ENCODE data around the gene BNIP2.

BNIP2 gene

GRCh38 chr15:59659366-59659765 lies 29.8 kb downstream of the BNIP2 start:
- WGBS, 2 donors (ENCODE audit: extremely low coverage in 2 of 2, insufficient read length in 2 of 2, insufficient replicate concordance in 1 of 2), result no CpG with 5 or more reads among the region's 1 CpG
- H3K4me2 ChIP-seq (ENCODE audit: insufficient read depth, low read length, poor library complexity, severe bottlenecking), result no peak overlapping the region
- no peak for DNase-seq (ENCODE audit: low spot score)
- H2BK15ac ChIP-seq (ENCODE audit: low read length), result no peak overlapping the region
- no peaks in the 10 kb centered on the region for H3K79me1 ChIP-seq (ENCODE audit: low read depth, low read length)
- H3K9me3 ChIP-seq (replicated peaks in 1 of 2; ENCODE audit: control insufficient read depth in 2 of 2, insufficient read depth in 1 of 2, low read depth in 1 of 2, low read length in 2 of 2), result peaks cover 0 to 5% of the 10 kb centered on the region in 2 donors
- no peak overlapping the region for H4K91ac ChIP-seq (ENCODE audit: low read depth, low read length, poor library complexity)
- H2BK120ac ChIP-seq (ENCODE audit: low read depth, low read length), result no peak overlapping the region
- H3K4me3 ChIP-seq (ENCODE audit: low read length in 2 of 2), result no peak overlapping the region
- no peak overlapping the region for H2AK5ac ChIP-seq (ENCODE audit: low read depth, low read length)
- no peak overlapping the region for H3K27ac ChIP-seq (replicated peaks; ENCODE audit: low read length)
- H4K8ac ChIP-seq (ENCODE audit: low read depth, low read length), result no peak overlapping the region
- peaks cover 0 to 71% of the 10 kb centered on the region in 2 donors for H3K36me3 ChIP-seq (replicated peaks in 1 of 2; ENCODE audit: control insufficient read depth in 2 of 2, insufficient read depth in 2 of 2, low read length in 2 of 2)
- H3K23ac ChIP-seq (ENCODE audit: low read depth, low read length, poor library complexity), result no peak overlapping the region
- no peak overlapping the region for H2BK12ac ChIP-seq (ENCODE audit: low read length)
- no peak overlapping the region for H3K14ac ChIP-seq (ENCODE audit: low read length)
- no peak overlapping the region for H3K4ac ChIP-seq (ENCODE audit: low read length)
- no peaks in the 10 kb centered on the region for H3K27me3 ChIP-seq (ENCODE audit: control insufficient read depth in 3 of 3, insufficient read depth in 3 of 3, low read depth in 1 of 3, low read length in 3 of 3)
- H3K4me1 ChIP-seq (ENCODE audit: control insufficient read depth in 2 of 2, insufficient read depth in 1 of 2, low read depth in 1 of 2, low read length in 2 of 2), result peaks cover 2 to 7% of the 10 kb centered on the region in 2 donors
- H3K18ac ChIP-seq (ENCODE audit: low read length), result no peak overlapping the region
- no peak overlapping the region for H2BK5ac ChIP-seq (ENCODE audit: low read length)
- H2AFZ ChIP-seq (ENCODE audit: low read length), result no peak overlapping the region
- no peak overlapping the region for H3K9ac ChIP-seq (ENCODE audit: low read depth, low read length, poor library complexity)

DNA sequence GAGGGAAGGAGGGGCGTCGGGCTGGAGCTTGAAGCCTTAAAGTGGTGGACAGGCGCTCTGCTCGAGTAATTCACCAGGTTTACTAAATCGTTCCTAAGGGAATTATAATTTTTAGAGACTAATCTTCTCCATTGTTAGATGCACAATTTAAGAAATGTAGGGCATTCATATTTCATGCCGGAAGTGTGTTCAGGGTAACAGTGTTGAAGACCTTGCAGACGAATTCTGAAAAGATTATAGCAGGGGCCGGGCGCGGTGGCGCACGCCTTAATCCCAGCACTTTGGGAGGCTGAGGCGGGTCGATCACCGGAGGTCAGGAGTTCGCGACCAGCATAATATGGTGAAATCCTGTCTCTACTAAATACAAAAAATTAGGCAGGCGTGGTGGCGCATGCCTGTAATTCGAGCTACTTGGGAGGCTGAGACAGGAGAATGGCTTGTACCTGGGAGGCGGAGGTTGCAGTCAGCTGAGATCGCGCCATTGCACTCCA lies 31.4 kb downstream of the BNIP2 start:
- H4K8ac ChIP-seq (ENCODE audit: low read depth, low read length), result no peak overlapping the region
- no peak overlapping the region for H2BK12ac ChIP-seq (ENCODE audit: low read length)
- H2BK5ac ChIP-seq (ENCODE audit: low read length), result no peak overlapping the region
- peak overlapping the region; percentile 90 for H2AFZ ChIP-seq (ENCODE audit: low read length)
- peaks cover 3 to 72% of the 10 kb centered on the region in 2 donors for H3K36me3 ChIP-seq (replicated peaks in 1 of 2; ENCODE audit: control insufficient read depth in 2 of 2, insufficient read depth in 2 of 2, low read length in 2 of 2)
- H3K79me1 ChIP-seq (ENCODE audit: low read depth, low read length), result no peaks in the 10 kb centered on the region
- no peak overlapping the region for H3K18ac ChIP-seq (ENCODE audit: low read length)
- peak overlapping the region in 1 of 2 donors; percentile 84 for H3K4me3 ChIP-seq (ENCODE audit: low read length in 2 of 2)
- H3K4ac ChIP-seq (ENCODE audit: low read length), result no peak overlapping the region
- no peaks in the 10 kb centered on the region for H3K27me3 ChIP-seq (ENCODE audit: control insufficient read depth in 3 of 3, insufficient read depth in 3 of 3, low read depth in 1 of 3, low read length in 3 of 3)
- H3K4me2 ChIP-seq (ENCODE audit: insufficient read depth, low read length, poor library complexity, severe bottlenecking), result peak overlapping the region; percentile 30
- WGBS, 2 donors (ENCODE audit: extremely low coverage in 2 of 2, insufficient read length in 2 of 2, insufficient replicate concordance in 1 of 2), result no CpG with 5 or more reads among the region's 23 CpGs
- peaks cover 2 to 7% of the 10 kb centered on the region in 2 donors for H3K4me1 ChIP-seq (ENCODE audit: control insufficient read depth in 2 of 2, insufficient read depth in 1 of 2, low read depth in 1 of 2, low read length in 2 of 2)
- H2AK5ac ChIP-seq (ENCODE audit: low read depth, low read length), result no peak overlapping the region
- H3K27ac ChIP-seq (replicated peaks; ENCODE audit: low read length), result no peak overlapping the region
- peaks cover 0 to 14% of the 10 kb centered on the region in 2 donors for H3K9me3 ChIP-seq (replicated peaks in 1 of 2; ENCODE audit: control insufficient read depth in 2 of 2, insufficient read depth in 1 of 2, low read depth in 1 of 2, low read length in 2 of 2)
- H3K14ac ChIP-seq (ENCODE audit: low read length), result no peak overlapping the region
- no peak overlapping the region for H4K91ac ChIP-seq (ENCODE audit: low read depth, low read length, poor library complexity)
- no peak for DNase-seq (ENCODE audit: low spot score)
- H3K23ac ChIP-seq (ENCODE audit: low read depth, low read length, poor library complexity), result peak overlapping the region; percentile 94
- H2BK120ac ChIP-seq (ENCODE audit: low read depth, low read length), result no peak overlapping the region
- peak overlapping the region; percentile 10 for H3K9ac ChIP-seq (ENCODE audit: low read depth, low read length, poor library complexity)
- H2BK15ac ChIP-seq (ENCODE audit: low read length), result no peak overlapping the region

GRCh38 chr15:59656897-59657634 lies 32.1 kb downstream of the BNIP2 start, which contains the start of gene GTF2A2:
Gene GTF2A2, minus strand, starts transcription at chr15:59657515. Its CDS starts 5,238 bp downstream, at chr15:59652277.
- Histone ChIP-seq H3K4me1 (ENCODE audit: control insufficient read depth in 2 of 2, insufficient read depth in 1 of 2, low read depth in 1 of 2, low read length in 2 of 2) (peaks cover 2 to 7% of the 10 kb centered on the region in 2 donors), H2AFZ (ENCODE audit: low read length) (peak within 1 kb of the TSS; percentile 90), H4K91ac (ENCODE audit: low read depth, low read length, poor library complexity) (no peak within 1 kb of the TSS), H3K9me3 (replicated peaks in 1 of 2; ENCODE audit: control insufficient read depth in 2 of 2, insufficient read depth in 1 of 2, low read depth in 1 of 2, low read length in 2 of 2) (peaks cover 0 to 21% of the 10 kb centered on the region in 2 donors), H3K4me2 (ENCODE audit: insufficient read depth, low read length, poor library complexity, severe bottlenecking) (peak within 1 kb of the TSS; percentile 70), H2BK12ac (ENCODE audit: low read length) (no peak within 1 kb of the TSS), H3K4me3 (ENCODE audit: low read length in 2 of 2) (peak within 1 kb of the TSS; percentile 84 to 99), H2BK120ac (ENCODE audit: low read depth, low read length) (no peak within 1 kb of the TSS), H2BK5ac (ENCODE audit: low read length) (peak within 1 kb of the TSS; percentile 72), H3K9ac (ENCODE audit: low read depth, low read length, poor library complexity) (peak within 1 kb of the TSS; percentile 96), H4K8ac (ENCODE audit: low read depth, low read length) (peak within 1 kb of the TSS; percentile 68), H3K79me1 (ENCODE audit: low read depth, low read length) (no peaks in the 10 kb centered on the region), H3K4ac (ENCODE audit: low read length) (no peak within 1 kb of the TSS), H3K14ac (ENCODE audit: low read length) (peak within 1 kb of the TSS; percentile 91), H3K27ac (replicated peaks; ENCODE audit: low read length) (peak within 1 kb of the TSS; percentile 51), H2BK15ac (ENCODE audit: low read length) (no peak within 1 kb of the TSS), H3K27me3 (ENCODE audit: control insufficient read depth in 3 of 3, insufficient read depth in 3 of 3, low read depth in 1 of 3, low read length in 3 of 3) (no peaks in the 10 kb centered on the region), H3K36me3 (replicated peaks in 1 of 2; ENCODE audit: control insufficient read depth in 2 of 2, insufficient read depth in 2 of 2, low read length in 2 of 2) (peaks cover 3 to 72% of the 10 kb centered on the region in 2 donors), H3K18ac (ENCODE audit: low read length) (peak within 1 kb of the TSS; percentile 99), H2AK5ac (ENCODE audit: low read depth, low read length) (no peak within 1 kb of the TSS), H3K23ac (ENCODE audit: low read depth, low read length, poor library complexity) (peak within 1 kb of the TSS; percentile 94)
- peak; percentile 85 for DNase-seq (ENCODE audit: low spot score)
- no CpG with 5 or more reads among the region's 59 CpGs for whole genome bisulfite sequencing, 2 donors (ENCODE audit: extremely low coverage in 2 of 2, insufficient read length in 2 of 2, insufficient replicate concordance in 1 of 2)

GRCh38 chr15:59654046-59654445 lies 35.1 kb downstream of the BNIP2 start:
- H3K4me1 ChIP-seq (ENCODE audit: control insufficient read depth in 2 of 2, insufficient read depth in 1 of 2, low read depth in 1 of 2, low read length in 2 of 2), result peaks cover 2 to 7% of the 10 kb centered on the region in 2 donors
- no peak for DNase-seq (ENCODE audit: low spot score)
- no peak overlapping the region for H3K4me3 ChIP-seq (ENCODE audit: low read length in 2 of 2)
- no peak overlapping the region for H3K27ac ChIP-seq (replicated peaks; ENCODE audit: low read length)
- no peak overlapping the region for H2BK5ac ChIP-seq (ENCODE audit: low read length)
- H4K8ac ChIP-seq (ENCODE audit: low read depth, low read length), result no peak overlapping the region
- no peak overlapping the region for H3K14ac ChIP-seq (ENCODE audit: low read length)
- H2BK15ac ChIP-seq (ENCODE audit: low read length), result no peak overlapping the region
- no peak overlapping the region for H2BK12ac ChIP-seq (ENCODE audit: low read length)
- H2BK120ac ChIP-seq (ENCODE audit: low read depth, low read length), result no peak overlapping the region
- H3K79me1 ChIP-seq (ENCODE audit: low read depth, low read length), result no peaks in the 10 kb centered on the region
- H2AK5ac ChIP-seq (ENCODE audit: low read depth, low read length), result no peak overlapping the region
- H3K18ac ChIP-seq (ENCODE audit: low read length), result no peak overlapping the region
- no peak overlapping the region for H2AFZ ChIP-seq (ENCODE audit: low read length)
- no peak overlapping the region for H4K91ac ChIP-seq (ENCODE audit: low read depth, low read length, poor library complexity)
- peaks cover 0 to 27% of the 10 kb centered on the region in 2 donors for H3K9me3 ChIP-seq (replicated peaks in 1 of 2; ENCODE audit: control insufficient read depth in 2 of 2, insufficient read depth in 1 of 2, low read depth in 1 of 2, low read length in 2 of 2)
- H3K4me2 ChIP-seq (ENCODE audit: insufficient read depth, low read length, poor library complexity, severe bottlenecking), result no peak overlapping the region
- WGBS, 2 donors (ENCODE audit: extremely low coverage in 2 of 2, insufficient read length in 2 of 2, insufficient replicate concordance in 1 of 2), result no CpG with 5 or more reads among the region's 1 CpG
- peaks cover 9 to 73% of the 10 kb centered on the region in 2 donors for H3K36me3 ChIP-seq (replicated peaks in 1 of 2; ENCODE audit: control insufficient read depth in 2 of 2, insufficient read depth in 2 of 2, low read length in 2 of 2)
- H3K4ac ChIP-seq (ENCODE audit: low read length), result no peak overlapping the region
- no peak overlapping the region for H3K23ac ChIP-seq (ENCODE audit: low read depth, low read length, poor library complexity)
- no peaks in the 10 kb centered on the region for H3K27me3 ChIP-seq (ENCODE audit: control insufficient read depth in 3 of 3, insufficient read depth in 3 of 3, low read depth in 1 of 3, low read length in 3 of 3)
- H3K9ac ChIP-seq (ENCODE audit: low read depth, low read length, poor library complexity), result no peak overlapping the region
